Loucy (cell line): ENCODE data around the gene TGFB1I1.

Source experiments
- H2AFZ ChIP-seq: fragments of 200-600 bp; sonication (generic); 2 replicates; pipeline ENCODE4 v1.6.0; 2016; ENCODE audit warnings: antibody characterized with exemption, mild to moderate bottlenecking, low read length, moderate library complexity
- H3F3A ChIP-seq: fragments of 200-600 bp; 2 replicates; pipeline ENCODE4 v1.6.0; 2016; ENCODE audit warnings: antibody characterized with exemption, low read depth, mild to moderate bottlenecking
- H3K27me3 ChIP-seq: fragments of 200-600 bp; sonication (generic); 2 replicates; pipeline ENCODE4 v1.6.1; 2014; ENCODE audit warnings: low read length, mild to moderate bottlenecking; ENCODE audit not compliant: insufficient read depth, poor library complexity, severe bottlenecking
- H3K36me3 ChIP-seq: fragments of 200-600 bp; sonication (generic); 2 replicates; pipeline ENCODE4 v1.6.1; 2016; ENCODE audit warnings: low read length; ENCODE audit not compliant: insufficient read depth
- H3K4me1 ChIP-seq: fragments of 200-600 bp; sonication (generic); 2 replicates; pipeline ENCODE4 v1.5.1; 2014; ENCODE audit warnings: low read length, mild to moderate bottlenecking; ENCODE audit not compliant: insufficient read depth, poor library complexity, severe bottlenecking
- H3K4me2 ChIP-seq: fragments of 200-600 bp; sonication (generic); 2 replicates; pipeline ENCODE4 v1.6.0; 2014; ENCODE audit warnings: antibody characterized with exemption, low read length, low read depth, mild to moderate bottlenecking; ENCODE audit not compliant: poor library complexity, severe bottlenecking
- H3K4me3 ChIP-seq: fragments of 200-600 bp; sonication (generic); 2 replicates; pipeline ENCODE4 v1.5.1; 2014; ENCODE audit warnings: low read length, mild to moderate bottlenecking, mixed read lengths; ENCODE audit not compliant: poor library complexity, severe bottlenecking
- H3K79me2 ChIP-seq: fragments of 200-600 bp; sonication (generic); 2 replicates; pipeline ENCODE4 v1.6.1; 2014; ENCODE audit warnings: low read length; ENCODE audit not compliant: insufficient read depth
- H3K9ac ChIP-seq: fragments of 200-600 bp; sonication (generic); 2 replicates; pipeline ENCODE4 v1.6.0; 2014; ENCODE audit warnings: mild to moderate bottlenecking, low read depth, low read length, moderate library complexity; ENCODE audit not compliant: poor library complexity, severe bottlenecking
- H3K9me2 ChIP-seq: fragments of 200-600 bp; sonication (generic); replicated peaks from 2 replicates; pipeline ENCODE4 v1.6.1; 2016; ENCODE audit warnings: low read depth, low read length, mixed read lengths
- H3K9me3 ChIP-seq: fragments of 200-600 bp; sonication (generic); 2 replicates; pipeline ENCODE4 v1.6.1; 2014; ENCODE audit warnings: mild to moderate bottlenecking, antibody characterized with exemption, low read length, low read depth; ENCODE audit not compliant: insufficient read depth
- H4K20me1 ChIP-seq: fragments of 200-600 bp; sonication (generic); 2 replicates; pipeline ENCODE4 v1.6.0; 2014; ENCODE audit warnings: antibody characterized with exemption, low read length, mild to moderate bottlenecking; ENCODE audit not compliant: insufficient read depth, poor library complexity, severe bottlenecking
- EZH2phosphoT487 ChIP-seq: fragments of 200-600 bp; IDR thresholded peaks from 2 replicates; pipeline ENCODE4 v1.6.1; 2018; ENCODE audit warnings: antibody characterized with exemption, mild to moderate bottlenecking, moderate library complexity, borderline replicate concordance
- TF ChIP-seq, protein P1 (sequence below): fragments of 200-600 bp; sonication (generic); conservative IDR thresholded peaks from 2 replicates; pipeline ENCODE4 v1.5.1; 2014; ENCODE audit warnings: mild to moderate bottlenecking, antibody characterized with exemption, low read length

TGFB1I1 gene

DNA sequence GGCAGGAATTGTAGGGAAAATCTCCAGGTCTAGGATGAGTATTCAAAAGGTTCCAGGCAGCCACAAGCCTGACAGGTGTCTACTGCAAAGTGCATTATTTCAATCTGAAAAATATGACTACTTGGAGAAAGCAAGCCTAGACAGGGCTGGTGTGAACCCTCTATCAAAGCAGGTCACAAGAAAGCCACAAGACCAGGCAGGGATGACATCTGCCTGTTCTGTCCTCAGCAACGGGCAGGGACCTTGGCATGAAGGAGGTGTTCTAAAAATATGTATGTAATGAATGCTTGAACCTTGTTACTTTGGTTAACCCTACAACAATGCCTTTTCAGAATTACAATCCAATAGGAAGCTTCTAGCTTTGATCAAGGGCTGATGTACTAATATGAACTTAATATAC lies 42.6 kb upstream of the TGFB1I1 start:
- H4K20me1 ChIP-seq: no peaks in the 10 kb centered on the region
- no peaks in the 10 kb centered on the region for H3F3A ChIP-seq
- no peak overlapping the region for H3K9ac ChIP-seq
- no peaks in the 10 kb centered on the region for H3K27me3 ChIP-seq
- H3K4me2 ChIP-seq: no peak overlapping the region
- H2AFZ ChIP-seq: no peak overlapping the region
- TF ChIP-seq, protein P1, sequence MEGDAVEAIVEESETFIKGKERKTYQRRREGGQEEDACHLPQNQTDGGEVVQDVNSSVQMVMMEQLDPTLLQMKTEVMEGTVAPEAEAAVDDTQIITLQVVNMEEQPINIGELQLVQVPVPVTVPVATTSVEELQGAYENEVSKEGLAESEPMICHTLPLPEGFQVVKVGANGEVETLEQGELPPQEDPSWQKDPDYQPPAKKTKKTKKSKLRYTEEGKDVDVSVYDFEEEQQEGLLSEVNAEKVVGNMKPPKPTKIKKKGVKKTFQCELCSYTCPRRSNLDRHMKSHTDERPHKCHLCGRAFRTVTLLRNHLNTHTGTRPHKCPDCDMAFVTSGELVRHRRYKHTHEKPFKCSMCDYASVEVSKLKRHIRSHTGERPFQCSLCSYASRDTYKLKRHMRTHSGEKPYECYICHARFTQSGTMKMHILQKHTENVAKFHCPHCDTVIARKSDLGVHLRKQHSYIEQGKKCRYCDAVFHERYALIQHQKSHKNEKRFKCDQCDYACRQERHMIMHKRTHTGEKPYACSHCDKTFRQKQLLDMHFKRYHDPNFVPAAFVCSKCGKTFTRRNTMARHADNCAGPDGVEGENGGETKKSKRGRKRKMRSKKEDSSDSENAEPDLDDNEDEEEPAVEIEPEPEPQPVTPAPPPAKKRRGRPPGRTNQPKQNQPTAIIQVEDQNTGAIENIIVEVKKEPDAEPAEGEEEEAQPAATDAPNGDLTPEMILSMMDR: no peak
- no peak for TF ChIP-seq EZH2phosphoT487
- no peaks in the 10 kb centered on the region for H3K9me2 ChIP-seq
- H3K79me2 ChIP-seq: no peaks in the 10 kb centered on the region
- no peaks in the 10 kb centered on the region for H3K9me3 ChIP-seq
- no peak overlapping the region for H3K4me3 ChIP-seq
- no peaks in the 10 kb centered on the region for H3K36me3 ChIP-seq
- peaks cover 12% of the 10 kb centered on the region for H3K4me1 ChIP-seq

DNA sequence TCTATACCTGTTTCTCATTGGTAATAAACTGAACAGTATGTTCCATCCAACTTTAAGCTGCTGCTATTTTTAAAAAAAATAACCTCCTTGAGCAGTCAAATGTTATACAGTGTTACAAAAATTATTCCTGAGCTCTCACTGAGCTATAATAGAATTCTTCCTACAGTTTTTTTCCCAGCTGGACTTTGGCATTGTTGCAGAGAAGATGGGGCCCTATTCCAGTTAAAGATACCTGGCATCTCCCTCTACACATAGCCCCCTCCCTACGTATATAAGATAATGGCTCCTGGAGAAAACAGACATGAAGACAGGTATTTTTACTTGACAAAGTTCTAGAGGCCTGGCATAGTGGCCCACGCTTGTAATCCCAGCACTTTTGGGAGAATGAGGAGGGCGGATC lies 42.2 kb upstream of the TGFB1I1 start:
- Histone ChIP-seq H2AFZ (no peak overlapping the region), H3K4me3 (no peak overlapping the region), H3F3A (no peaks in the 10 kb centered on the region), H3K4me2 (no peak overlapping the region), H3K27me3 (no peaks in the 10 kb centered on the region), H4K20me1 (no peaks in the 10 kb centered on the region), H3K9ac (no peak overlapping the region), H3K79me2 (no peaks in the 10 kb centered on the region), H3K36me3 (no peaks in the 10 kb centered on the region), H3K9me2 (no peaks in the 10 kb centered on the region), H3K4me1 (peaks cover 12% of the 10 kb centered on the region), H3K9me3 (no peaks in the 10 kb centered on the region)
- TF ChIP-seq, protein P1: no peak
- TF ChIP-seq EZH2phosphoT487: no peak

DNA sequence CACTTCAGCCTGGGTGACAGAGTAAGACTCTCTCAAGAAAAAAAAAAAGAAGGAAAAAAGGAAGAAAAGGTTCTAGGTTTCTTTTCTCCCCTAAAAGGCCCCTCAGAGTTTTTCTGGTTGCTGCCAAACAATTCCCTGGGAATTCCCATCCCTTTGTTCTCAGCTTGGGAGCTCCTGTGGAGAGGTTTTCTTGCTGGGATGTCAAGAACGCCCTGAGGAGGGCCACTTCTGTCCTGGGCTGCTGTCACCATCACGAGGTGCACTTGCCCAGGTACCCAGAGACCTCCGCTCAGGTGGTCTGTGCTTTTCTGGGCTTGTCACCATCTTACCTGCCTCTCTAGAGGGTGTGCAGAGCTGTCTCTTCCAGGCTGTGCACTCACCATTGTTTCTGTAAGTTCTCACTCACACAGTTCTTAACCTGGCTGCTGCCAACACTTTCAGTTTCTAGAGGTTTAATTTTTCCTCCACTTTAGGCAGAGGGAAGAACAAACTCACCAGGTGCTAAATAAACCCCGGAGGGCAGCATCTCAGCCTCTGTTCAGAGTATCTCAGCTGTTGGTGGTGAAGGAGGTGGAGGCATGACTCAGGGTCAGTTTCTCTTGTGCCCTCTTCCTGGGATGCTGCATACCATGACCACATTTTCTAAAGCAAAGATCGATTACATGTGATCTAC lies 41.4 kb upstream of the TGFB1I1 start:
- Histone ChIP-seq H3K27me3 (no peaks in the 10 kb centered on the region), H3K9ac (no peak overlapping the region), H3F3A (no peaks in the 10 kb centered on the region), H3K4me1 (peaks cover 12% of the 10 kb centered on the region), H3K9me2 (no peaks in the 10 kb centered on the region), H2AFZ (no peak overlapping the region), H3K9me3 (no peaks in the 10 kb centered on the region), H4K20me1 (no peaks in the 10 kb centered on the region), H3K4me3 (no peak overlapping the region), H3K36me3 (no peaks in the 10 kb centered on the region), H3K79me2 (no peaks in the 10 kb centered on the region), H3K4me2 (no peak overlapping the region)
- TF ChIP-seq EZH2phosphoT487: no peak
- TF ChIP-seq, protein P1: no peak
